GM12864 (cell line): ENCODE data around the gene ATXN7.

Source experiments
- DNase-seq: peaks from one replicate; pipeline ENCODE4 v3.0.0-alpha.2; 2011; ENCODE audit warnings: low read depth
- H3K4me3 ChIP-seq: 2 replicates; pipeline ENCODE4 v1.5.1; 2011; ENCODE audit warnings: mild to moderate bottlenecking, low read depth, low read length, control low read depth
- CTCF ChIP-seq: IDR thresholded peaks from 2 replicates; pipeline ENCODE4 v1.5.1; 2011; ENCODE audit warnings: low read depth, mild to moderate bottlenecking, moderate library complexity, low read length, control low read depth, inconsistent platforms; ENCODE audit errors: missing control alignments

Gene ATXN7

GRCh38 chr3:64016941-64017620 lies 153.4 kb downstream of the ATXN7 start:
- H3K4me3 ChIP-seq, result no peak overlapping the region
- DNase-seq, result no peak
- no peak for TF ChIP-seq CTCF

DNA sequence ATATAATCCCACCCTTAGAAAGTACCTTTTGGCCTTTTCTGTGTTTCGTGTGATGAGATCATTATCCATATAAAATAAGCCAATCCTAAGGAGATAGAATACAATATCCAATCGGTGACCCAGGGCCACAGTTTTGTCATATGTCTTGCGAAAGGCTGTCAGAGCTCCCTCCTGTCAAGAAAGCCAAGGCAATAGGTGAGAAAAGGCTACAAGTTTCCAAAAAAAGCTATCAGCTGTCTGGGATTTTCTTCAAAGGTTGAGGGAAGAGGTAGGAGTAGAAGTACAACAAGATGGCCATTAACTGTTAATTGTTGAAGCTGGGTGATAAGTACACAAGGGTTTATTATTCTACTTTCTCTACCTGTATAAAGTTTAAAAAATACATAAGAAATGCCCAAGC lies 155.6 kb downstream of the ATXN7 start:
- no peak for DNase-seq
- TF ChIP-seq CTCF, result no peak
- H3K4me3 ChIP-seq, result no peak overlapping the region

GRCh38 chr3:64019879-64020278 lies 156.2 kb downstream of the ATXN7 start:
- no peak for TF ChIP-seq CTCF
- no peak overlapping the region for H3K4me3 ChIP-seq
- DNase-seq, result no peak

GRCh38 chr3:64021922-64022321 lies 158.3 kb downstream of the ATXN7 start:
- no peak for DNase-seq

GRCh38 chr3:64022451-64023186 lies 159.0 kb downstream of the ATXN7 start:
- peak overlapping the region; percentile 68 for H3K4me3 ChIP-seq
- DNase-seq, result no peak
- no peak for TF ChIP-seq CTCF

More at GRCh38 chr3:64021922-64022321, 158.3 kb downstream of the ATXN7 start:
- TF ChIP-seq CTCF, result no peak
- peak overlapping the region; percentile 68 for H3K4me3 ChIP-seq

GRCh38 chr3:64023187-64023860 lies 159.7 kb downstream of the ATXN7 start, which contains the start of gene PSMD6:
Gene PSMD6, minus strand, starts transcription at chr3:64023494. Its CDS starts 75 bp downstream, at chr3:64023419.
- peak; percentile 49 for DNase-seq
- peak; percentile 100 for TF ChIP-seq CTCF
- peak within 1 kb of the TSS; percentile 68 for H3K4me3 ChIP-seq
